Measurements from ENCODE around the gene MTA1. TPM values are rescaled to one million over a fixed set of nuclear protein-coding genes. Genes with fewer than 3 reads are reported as not detected.

Gene MTA1
- polyA plus RNA-seq, 1 of the 3 experiments (the other 2 are of a cell fraction): 96.3 TPM

GRCh38 chr14:105375635-105376057 is 44.0 kb upstream of the MTA1 start:
- Histone ChIP-seq H3K4me1 (ENCODE audit: control insufficient read depth in 1 of 2, insufficient read depth in 2 of 2, low read depth in 1 of 2, low read length in 1 of 2) (no peaks in the 10 kb centered on the region; a peak in 1 of 4 replicates), H3K9me3 (no peaks in the 10 kb centered on the region), H2AFZ (ENCODE audit: low read depth) (no peak overlapping the region), H3K27ac (ENCODE audit: low read depth in 2 of 2, low read length in 1 of 2) (no peak overlapping the region), H3K4me3 (ENCODE audit: low read depth in 2 of 2, low read length in 1 of 2) (no peak overlapping the region), H3F3A (replicated peaks; ENCODE audit: insufficient read depth) (no peaks in the 10 kb centered on the region), H4K20me1 (ENCODE audit: insufficient read depth) (no peaks in the 10 kb centered on the region), H3K27me3 (ENCODE audit: insufficient read depth) (no peaks in the 10 kb centered on the region), H3K36me3 (replicated peaks in 1 of 2; ENCODE audit: control insufficient read depth in 1 of 2, insufficient read depth in 2 of 2, low read length in 1 of 2) (peaks cover 0 to 6% of the 10 kb centered on the region in 2 experiments), H3K9ac (no peak overlapping the region), H3K79me2 (ENCODE audit: insufficient read depth) (no peaks in the 10 kb centered on the region), H3K9me2 (no peaks in the 10 kb centered on the region), H3K4me2 (no peak overlapping the region)
- POLR2A ChIA-PET: no interaction called here
- CTCF ChIA-PET: no interaction called here
- WGBS (ENCODE audit: low lambda C conversion rate): 82% methylated on average over 4 of the region's 4 CpGs
- TF ChIP-seq TAF1 (IDR thresholded peaks at IDR 0.05; ENCODE audit: borderline replicate concordance, low read depth, low read length): no peak
- TF ChIP-seq EP300 (IDR thresholded peaks at IDR 0.05; ENCODE audit: borderline replicate concordance in 1 of 2, low read depth in 1 of 2, low read length in 1 of 2): no peak
- no peak for TF ChIP-seq GABPA (IDR thresholded peaks at IDR 0.05; ENCODE audit: low read depth)
- no peak for TF ChIP-seq MEF2A (IDR thresholded peaks at IDR 0.05; ENCODE audit: borderline replicate concordance, low read depth)
- TF ChIP-seq SMC3 (IDR thresholded peaks at IDR 0.05; ENCODE audit: low read depth, low read length): no peak
- no peak for TF ChIP-seq USF1 (IDR thresholded peaks at IDR 0.05; ENCODE audit: borderline replicate concordance, low read depth)
- TF ChIP-seq MXI1 (IDR thresholded peaks at IDR 0.05; ENCODE audit: low read depth, low read length): no peak
- TF ChIP-seq RAD21 (IDR thresholded peaks at IDR 0.05; ENCODE audit: low read length): no peak
- no peak for TF ChIP-seq IRF3 (IDR thresholded peaks at IDR 0.05; ENCODE audit: low read depth, low read length)
- no peak for TF ChIP-seq USF2 (IDR thresholded peaks at IDR 0.05; ENCODE audit: borderline replicate concordance, low read depth, low read length)
- no peak for TF ChIP-seq ZBTB33 (IDR thresholded peaks at IDR 0.05; ENCODE audit: borderline replicate concordance, low read depth)
- no peak for DNase-seq
